ENCODE results near the gene DOK3. TPM values are rescaled to one million over a fixed set of nuclear protein-coding genes. Genes with fewer than 3 reads are reported as not detected.
A peak's percentile ranks its signal among the peaks of the same experiment; 100 is the strongest.

DOK3 gene
- total and polyA plus RNA-seq, 2 experiments from 2014 or later = 2.2 to 11.1 TPM

DNA sequence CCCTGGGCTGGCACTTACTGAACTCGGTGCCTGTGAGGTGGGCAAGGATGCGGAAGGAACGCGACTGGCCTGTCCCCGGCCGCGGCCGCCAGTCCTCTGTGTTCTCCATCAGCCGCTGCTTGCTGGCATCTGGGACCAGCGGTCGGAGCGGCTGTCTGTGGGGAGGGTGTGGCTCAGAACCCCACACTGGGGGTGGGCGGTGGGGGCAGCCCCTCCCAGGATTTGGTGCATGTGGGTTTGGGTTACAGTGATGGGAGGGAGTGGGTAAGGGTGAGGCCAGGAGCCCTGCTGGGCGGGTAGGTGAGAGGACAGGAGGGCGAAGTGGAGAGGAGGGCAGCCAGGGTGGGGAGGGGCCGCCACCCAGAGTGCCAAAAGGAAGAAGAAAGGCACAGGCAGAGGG lies 18.6 kb downstream of the DOK3 start:
- ATAC-seq = no peak
- Histone ChIP-seq H2AFZ (no peak overlapping the region), H4K20me1 (replicated peaks; ENCODE audit: insufficient read depth) (no peaks in the 10 kb centered on the region; the same call in 1 of the 2 replicates), H3K36me3 (ENCODE audit: insufficient read depth) (peaks cover 14% of the 10 kb centered on the region), H3K27ac (ENCODE audit: low read depth) (no peak overlapping the region), H3F3A (replicated peaks; ENCODE audit: low read depth) (peaks cover 34% of the 10 kb centered on the region; the same call in 1 of the 2 replicates), H3K9me2 (ENCODE audit: insufficient read depth) (no peaks in the 10 kb centered on the region), H3K4me1 (ENCODE audit: insufficient read depth) (peaks cover 25% of the 10 kb centered on the region), H3K79me2 (replicated peaks; ENCODE audit: insufficient read depth) (peaks cover 14% of the 10 kb centered on the region), H3K27me3 (ENCODE audit: insufficient read depth) (no peaks in the 10 kb centered on the region), H3K4me2 (peak overlapping the region; percentile 64; the same call in 1 of the 2 replicates), H3K4me3 (no peak overlapping the region)
- TF ChIP-seq ZNF331 (CRISPR knock-in tag; IDR thresholded peaks at IDR 0.05; ENCODE audit: low read depth) (no peak), POLR2AphosphoS5 (IDR thresholded peaks at IDR 0.05; ENCODE audit: low read depth) (no peak), NANOG (IDR thresholded peaks at IDR 0.05; ENCODE audit: borderline replicate concordance) (no peak), JUNB (IDR thresholded peaks at IDR 0.05; ENCODE audit: unreplicated experiment) (no peak), STAT1 (IDR thresholded peaks at IDR 0.05; ENCODE audit: unreplicated experiment) (no peak), CREB1 (CRISPR knock-in tag; IDR thresholded peaks at IDR 0.05; ENCODE audit: low read depth) (no peak), EZH2 (IDR thresholded peaks at IDR 0.05; ENCODE audit: low read depth, unreplicated experiment) (no peak), ZNF114 (CRISPR knock-in tag; IDR thresholded peaks at IDR 0.05) (no peak), EZH2phosphoT487 (IDR thresholded peaks at IDR 0.05; ENCODE audit: unreplicated experiment) (no peak)
- TF ChIP-seq, protein P1, sequence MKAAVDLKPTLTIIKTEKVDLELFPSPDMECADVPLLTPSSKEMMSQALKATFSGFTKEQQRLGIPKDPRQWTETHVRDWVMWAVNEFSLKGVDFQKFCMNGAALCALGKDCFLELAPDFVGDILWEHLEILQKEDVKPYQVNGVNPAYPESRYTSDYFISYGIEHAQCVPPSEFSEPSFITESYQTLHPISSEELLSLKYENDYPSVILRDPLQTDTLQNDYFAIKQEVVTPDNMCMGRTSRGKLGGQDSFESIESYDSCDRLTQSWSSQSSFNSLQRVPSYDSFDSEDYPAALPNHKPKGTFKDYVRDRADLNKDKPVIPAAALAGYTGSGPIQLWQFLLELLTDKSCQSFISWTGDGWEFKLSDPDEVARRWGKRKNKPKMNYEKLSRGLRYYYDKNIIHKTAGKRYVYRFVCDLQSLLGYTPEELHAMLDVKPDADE (IDR thresholded peaks at IDR 0.05) = no peak
- TF ChIP-seq, protein P2, sequence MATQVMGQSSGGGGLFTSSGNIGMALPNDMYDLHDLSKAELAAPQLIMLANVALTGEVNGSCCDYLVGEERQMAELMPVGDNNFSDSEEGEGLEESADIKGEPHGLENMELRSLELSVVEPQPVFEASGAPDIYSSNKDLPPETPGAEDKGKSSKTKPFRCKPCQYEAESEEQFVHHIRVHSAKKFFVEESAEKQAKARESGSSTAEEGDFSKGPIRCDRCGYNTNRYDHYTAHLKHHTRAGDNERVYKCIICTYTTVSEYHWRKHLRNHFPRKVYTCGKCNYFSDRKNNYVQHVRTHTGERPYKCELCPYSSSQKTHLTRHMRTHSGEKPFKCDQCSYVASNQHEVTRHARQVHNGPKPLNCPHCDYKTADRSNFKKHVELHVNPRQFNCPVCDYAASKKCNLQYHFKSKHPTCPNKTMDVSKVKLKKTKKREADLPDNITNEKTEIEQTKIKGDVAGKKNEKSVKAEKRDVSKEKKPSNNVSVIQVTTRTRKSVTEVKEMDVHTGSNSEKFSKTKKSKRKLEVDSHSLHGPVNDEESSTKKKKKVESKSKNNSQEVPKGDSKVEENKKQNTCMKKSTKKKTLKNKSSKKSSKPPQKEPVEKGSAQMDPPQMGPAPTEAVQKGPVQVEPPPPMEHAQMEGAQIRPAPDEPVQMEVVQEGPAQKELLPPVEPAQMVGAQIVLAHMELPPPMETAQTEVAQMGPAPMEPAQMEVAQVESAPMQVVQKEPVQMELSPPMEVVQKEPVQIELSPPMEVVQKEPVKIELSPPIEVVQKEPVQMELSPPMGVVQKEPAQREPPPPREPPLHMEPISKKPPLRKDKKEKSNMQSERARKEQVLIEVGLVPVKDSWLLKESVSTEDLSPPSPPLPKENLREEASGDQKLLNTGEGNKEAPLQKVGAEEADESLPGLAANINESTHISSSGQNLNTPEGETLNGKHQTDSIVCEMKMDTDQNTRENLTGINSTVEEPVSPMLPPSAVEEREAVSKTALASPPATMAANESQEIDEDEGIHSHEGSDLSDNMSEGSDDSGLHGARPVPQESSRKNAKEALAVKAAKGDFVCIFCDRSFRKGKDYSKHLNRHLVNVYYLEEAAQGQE (IDR thresholded peaks at IDR 0.05; ENCODE audit: unreplicated experiment) = no peak
- TF ChIP-seq, protein P3, sequence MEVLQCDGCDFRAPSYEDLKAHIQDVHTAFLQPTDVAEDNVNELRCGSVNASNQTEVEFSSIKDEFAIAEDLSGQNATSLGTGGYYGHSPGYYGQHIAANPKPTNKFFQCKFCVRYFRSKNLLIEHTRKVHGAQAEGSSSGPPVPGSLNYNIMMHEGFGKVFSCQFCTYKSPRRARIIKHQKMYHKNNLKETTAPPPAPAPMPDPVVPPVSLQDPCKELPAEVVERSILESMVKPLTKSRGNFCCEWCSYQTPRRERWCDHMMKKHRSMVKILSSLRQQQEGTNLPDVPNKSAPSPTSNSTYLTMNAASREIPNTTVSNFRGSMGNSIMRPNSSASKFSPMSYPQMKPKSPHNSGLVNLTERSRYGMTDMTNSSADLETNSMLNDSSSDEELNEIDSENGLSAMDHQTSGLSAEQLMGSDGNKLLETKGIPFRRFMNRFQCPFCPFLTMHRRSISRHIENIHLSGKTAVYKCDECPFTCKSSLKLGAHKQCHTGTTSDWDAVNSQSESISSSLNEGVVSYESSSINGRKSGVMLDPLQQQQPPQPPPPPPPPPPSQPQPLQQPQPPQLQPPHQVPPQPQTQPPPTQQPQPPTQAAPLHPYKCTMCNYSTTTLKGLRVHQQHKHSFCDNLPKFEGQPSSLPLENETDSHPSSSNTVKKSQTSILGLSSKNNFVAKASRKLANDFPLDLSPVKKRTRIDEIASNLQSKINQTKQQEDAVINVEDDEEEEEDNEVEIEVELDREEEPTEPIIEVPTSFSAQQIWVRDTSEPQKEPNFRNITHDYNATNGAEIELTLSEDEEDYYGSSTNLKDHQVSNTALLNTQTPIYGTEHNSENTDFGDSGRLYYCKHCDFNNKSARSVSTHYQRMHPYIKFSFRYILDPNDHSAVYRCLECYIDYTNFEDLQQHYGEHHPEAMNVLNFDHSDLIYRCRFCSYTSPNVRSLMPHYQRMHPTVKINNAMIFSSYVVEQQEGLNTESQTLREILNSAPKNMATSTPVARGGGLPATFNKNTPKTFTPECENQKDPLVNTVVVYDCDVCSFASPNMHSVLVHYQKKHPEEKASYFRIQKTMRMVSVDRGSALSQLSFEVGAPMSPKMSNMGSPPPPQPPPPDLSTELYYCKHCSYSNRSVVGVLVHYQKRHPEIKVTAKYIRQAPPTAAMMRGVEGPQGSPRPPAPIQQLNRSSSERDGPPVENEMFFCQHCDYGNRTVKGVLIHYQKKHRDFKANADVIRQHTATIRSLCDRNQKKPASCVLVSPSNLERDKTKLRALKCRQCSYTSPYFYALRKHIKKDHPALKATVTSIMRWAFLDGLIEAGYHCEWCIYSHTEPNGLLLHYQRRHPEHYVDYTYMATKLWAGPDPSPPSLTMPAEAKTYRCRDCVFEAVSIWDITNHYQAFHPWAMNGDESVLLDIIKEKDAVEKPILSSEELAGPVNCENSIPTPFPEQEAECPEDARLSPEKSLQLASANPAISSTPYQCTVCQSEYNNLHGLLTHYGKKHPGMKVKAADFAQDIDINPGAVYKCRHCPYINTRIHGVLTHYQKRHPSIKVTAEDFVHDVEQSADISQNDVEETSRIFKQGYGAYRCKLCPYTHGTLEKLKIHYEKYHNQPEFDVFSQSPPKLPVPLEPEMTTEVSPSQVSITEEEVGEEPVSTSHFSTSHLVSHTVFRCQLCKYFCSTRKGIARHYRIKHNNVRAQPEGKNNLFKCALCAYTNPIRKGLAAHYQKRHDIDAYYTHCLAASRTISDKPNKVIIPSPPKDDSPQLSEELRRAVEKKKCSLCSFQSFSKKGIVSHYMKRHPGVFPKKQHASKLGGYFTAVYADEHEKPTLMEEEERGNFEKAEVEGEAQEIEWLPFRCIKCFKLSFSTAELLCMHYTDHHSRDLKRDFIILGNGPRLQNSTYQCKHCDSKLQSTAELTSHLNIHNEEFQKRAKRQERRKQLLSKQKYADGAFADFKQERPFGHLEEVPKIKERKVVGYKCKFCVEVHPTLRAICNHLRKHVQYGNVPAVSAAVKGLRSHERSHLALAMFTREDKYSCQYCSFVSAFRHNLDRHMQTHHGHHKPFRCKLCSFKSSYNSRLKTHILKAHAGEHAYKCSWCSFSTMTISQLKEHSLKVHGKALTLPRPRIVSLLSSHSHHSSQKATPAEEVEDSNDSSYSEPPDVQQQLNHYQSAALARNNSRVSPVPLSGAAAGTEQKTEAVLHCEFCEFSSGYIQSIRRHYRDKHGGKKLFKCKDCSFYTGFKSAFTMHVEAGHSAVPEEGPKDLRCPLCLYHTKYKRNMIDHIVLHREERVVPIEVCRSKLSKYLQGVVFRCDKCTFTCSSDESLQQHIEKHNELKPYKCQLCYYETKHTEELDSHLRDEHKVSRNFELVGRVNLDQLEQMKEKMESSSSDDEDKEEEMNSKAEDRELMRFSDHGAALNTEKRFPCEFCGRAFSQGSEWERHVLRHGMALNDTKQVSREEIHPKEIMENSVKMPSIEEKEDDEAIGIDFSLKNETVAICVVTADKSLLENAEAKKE (CRISPR knock-in tag; IDR thresholded peaks at IDR 0.05) = no peak
- TF ChIP-seq, protein P4, sequence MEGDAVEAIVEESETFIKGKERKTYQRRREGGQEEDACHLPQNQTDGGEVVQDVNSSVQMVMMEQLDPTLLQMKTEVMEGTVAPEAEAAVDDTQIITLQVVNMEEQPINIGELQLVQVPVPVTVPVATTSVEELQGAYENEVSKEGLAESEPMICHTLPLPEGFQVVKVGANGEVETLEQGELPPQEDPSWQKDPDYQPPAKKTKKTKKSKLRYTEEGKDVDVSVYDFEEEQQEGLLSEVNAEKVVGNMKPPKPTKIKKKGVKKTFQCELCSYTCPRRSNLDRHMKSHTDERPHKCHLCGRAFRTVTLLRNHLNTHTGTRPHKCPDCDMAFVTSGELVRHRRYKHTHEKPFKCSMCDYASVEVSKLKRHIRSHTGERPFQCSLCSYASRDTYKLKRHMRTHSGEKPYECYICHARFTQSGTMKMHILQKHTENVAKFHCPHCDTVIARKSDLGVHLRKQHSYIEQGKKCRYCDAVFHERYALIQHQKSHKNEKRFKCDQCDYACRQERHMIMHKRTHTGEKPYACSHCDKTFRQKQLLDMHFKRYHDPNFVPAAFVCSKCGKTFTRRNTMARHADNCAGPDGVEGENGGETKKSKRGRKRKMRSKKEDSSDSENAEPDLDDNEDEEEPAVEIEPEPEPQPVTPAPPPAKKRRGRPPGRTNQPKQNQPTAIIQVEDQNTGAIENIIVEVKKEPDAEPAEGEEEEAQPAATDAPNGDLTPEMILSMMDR (conservative IDR thresholded peaks at IDR 0.05; ENCODE audit: low read depth in 2 of 2) = no peak
- Mint-ChIP-seq H3K4me1 (peaks cover 34% of the 10 kb centered on the region), H3K27me3 (ENCODE audit: insufficient read depth, low read depth, poor library complexity) (peaks cover 35% of the 10 kb centered on the region), H3K4me3 (peak overlapping the region; percentile 46; the same call in 1 of the 3 replicates), H3K9me3 (peaks cover 2% of the 10 kb centered on the region; the same call in 1 of the 3 replicates), H3K27ac (0 out of 2 replicates have a peak overlapping the region, but pooled peaks have one; percentile 56), H3K36me3 (ENCODE audit: low read depth) (peaks cover 65% of the 10 kb centered on the region)
- DNase-seq (ENCODE audit: low spot score) = no peak
